Hepatocyte (in vitro differentiated cells): Measurements from ENCODE around the gene PRPF19. TPM values are rescaled to one million over a fixed set of nuclear protein-coding genes. Genes with fewer than 3 reads are reported as not detected.

Experiments used
- DNase-seq: peaks from one replicate; pipeline ENCODE4 v3.0.0-alpha.2; 2016; ENCODE audit warnings: low spot score
- H2AFZ ChIP-seq: fragments of 200-600 bp; sonication (generic); 2 replicates; pipeline ENCODE4 v1.6.0; 2016; ENCODE audit warnings: antibody characterized with exemption, mild to moderate bottlenecking
- H3K27ac ChIP-seq: fragments of 200-600 bp; sonication (generic); 2 replicates; pipeline ENCODE4 v1.5.1; 2016; ENCODE audit warnings: mild to moderate bottlenecking
- H3K27me3 ChIP-seq: fragments of 200-600 bp; sonication (generic); 2 replicates; pipeline ENCODE4 v1.6.1; 2016
- H3K36me3 ChIP-seq: fragments of 200-600 bp; sonication (generic); replicated peaks from 2 replicates; pipeline ENCODE4 v1.5.1; 2016; ENCODE audit warnings: low read depth; ENCODE audit not compliant: insufficient read depth
- H3K4me1 ChIP-seq: fragments of 200-600 bp; sonication (generic); 2 replicates; pipeline ENCODE4 v1.5.1; 2016; ENCODE audit warnings: mild to moderate bottlenecking, moderate library complexity; ENCODE audit not compliant: insufficient read depth
- H3K4me2 ChIP-seq: fragments of 200-600 bp; sonication (generic); 2 replicates; pipeline ENCODE4 v1.6.0; 2016
- H3K4me3 ChIP-seq: fragments of 200-600 bp; sonication (generic); 2 replicates; pipeline ENCODE4 v1.5.1; 2016; ENCODE audit warnings: mild to moderate bottlenecking
- H3K79me2 ChIP-seq: fragments of 200-600 bp; sonication (generic); 2 replicates; pipeline ENCODE4 v1.6.0; 2017; ENCODE audit warnings: mild to moderate bottlenecking
- H3K9me2 ChIP-seq: fragments of 200-600 bp; sonication (generic); replicated peaks from 2 replicates; pipeline ENCODE4 v1.6.0; 2017; ENCODE audit warnings: mild to moderate bottlenecking; ENCODE audit not compliant: insufficient read depth
- H3K9me3 ChIP-seq: fragments of 200-600 bp; sonication (generic); 2 replicates; pipeline ENCODE4 v1.5.1; 2016; ENCODE audit warnings: low read depth, mild to moderate bottlenecking
- H4K20me1 ChIP-seq: fragments of 200-600 bp; sonication (generic); 2 replicates; pipeline ENCODE4 v1.6.0; 2016; ENCODE audit warnings: mild to moderate bottlenecking; ENCODE audit not compliant: insufficient read depth, poor library complexity, severe bottlenecking
- EZH2 ChIP-seq: fragments of 200-600 bp; sonication (generic); IDR thresholded peaks from 2 replicates; pipeline ENCODE4 v1.6.1; 2016; ENCODE audit warnings: antibody characterized with exemption, mild to moderate bottlenecking, borderline replicate concordance
- EZH2phosphoT487 ChIP-seq: fragments of 200-600 bp; sonication (generic); IDR thresholded peaks from one replicate; pipeline ENCODE4 v1.6.1; 2018; ENCODE audit warnings: antibody characterized with exemption, mild to moderate bottlenecking, low read depth, moderate library complexity; ENCODE audit not compliant: unreplicated experiment, severe bottlenecking
- WGBS: methylation state at CpG from one replicate; pipeline ENCODE4 v1.1.6; 2016; ENCODE audit warnings: low lambda C conversion rate; ENCODE audit errors: missing lambda C conversion rate; 5-methylcytosine and 5-hydroxymethylcytosine counted together
- polyA plus RNA-seq: library from polyadenylated mRNA; unstranded; fragments of >200 nt; fragmentation: Nextera tagmentation; extraction: Ambion mirVana; gene quantifications from 2 replicates; pipeline ENCODE4 v1.2.1, GENCODE V29; 2016
- total RNA-seq: library from RNA; depleted of rRNA; stranded (reverse); fragments of >200 nt; gene quantifications from 2 replicates; pipeline ENCODE4 v1.2.3, GENCODE V29; 2014
- TF ChIP-seq, protein P1 (sequence below): fragments of 200-600 bp; sonication (generic); IDR thresholded peaks from 2 replicates; pipeline ENCODE4 v1.5.1; 2016; ENCODE audit warnings: antibody characterized with exemption, mild to moderate bottlenecking; ENCODE audit not compliant: poor library complexity

The PRPF19 gene
- total and polyA plus RNA-seq, 2 experiments from 2014 or later: 19.3 to 53.8 TPM

DNA sequence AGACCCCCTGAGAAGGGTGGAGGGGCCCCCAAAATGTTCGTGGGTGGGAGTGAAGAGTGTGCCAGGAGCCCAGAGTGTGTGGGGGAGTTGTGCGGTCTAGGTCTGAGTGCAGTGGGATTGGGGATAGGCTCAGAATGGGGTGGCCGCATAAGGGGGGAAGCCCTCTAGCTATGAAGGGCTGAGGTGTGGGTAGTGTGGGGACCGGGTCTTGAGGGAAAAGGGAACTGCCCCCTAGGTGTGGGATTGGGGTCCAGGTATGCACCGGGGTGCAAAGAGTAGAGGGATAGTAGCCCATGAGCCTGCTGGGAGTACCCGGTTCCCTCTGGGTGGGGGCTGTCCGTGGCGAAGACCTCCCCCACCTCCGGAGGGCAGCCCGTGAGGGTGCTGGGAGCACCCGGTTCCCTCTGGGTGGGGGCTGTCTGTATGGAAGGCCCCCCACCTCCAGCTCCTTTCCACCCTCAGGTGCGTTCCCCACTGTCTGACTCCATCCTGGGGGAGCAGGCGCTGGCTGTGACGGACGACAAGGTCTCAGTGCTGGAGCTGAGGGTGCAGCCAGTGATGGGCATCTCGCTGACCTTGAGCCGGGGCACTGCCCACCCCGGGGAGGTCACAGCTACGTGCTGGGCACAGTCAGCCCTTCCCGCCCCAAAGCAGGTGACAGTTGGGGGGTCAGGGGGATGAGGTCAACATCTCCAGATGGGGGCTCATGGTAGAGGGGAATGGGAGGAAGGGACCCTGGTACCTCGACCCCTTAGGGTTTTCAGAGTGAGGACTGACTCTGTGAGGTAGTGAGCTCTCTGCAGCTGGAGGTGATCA is 28.6 kb upstream of the PRPF19 start:
- H3K36me3 ChIP-seq: no peaks in the 10 kb centered on the region
- TF ChIP-seq, protein P1, sequence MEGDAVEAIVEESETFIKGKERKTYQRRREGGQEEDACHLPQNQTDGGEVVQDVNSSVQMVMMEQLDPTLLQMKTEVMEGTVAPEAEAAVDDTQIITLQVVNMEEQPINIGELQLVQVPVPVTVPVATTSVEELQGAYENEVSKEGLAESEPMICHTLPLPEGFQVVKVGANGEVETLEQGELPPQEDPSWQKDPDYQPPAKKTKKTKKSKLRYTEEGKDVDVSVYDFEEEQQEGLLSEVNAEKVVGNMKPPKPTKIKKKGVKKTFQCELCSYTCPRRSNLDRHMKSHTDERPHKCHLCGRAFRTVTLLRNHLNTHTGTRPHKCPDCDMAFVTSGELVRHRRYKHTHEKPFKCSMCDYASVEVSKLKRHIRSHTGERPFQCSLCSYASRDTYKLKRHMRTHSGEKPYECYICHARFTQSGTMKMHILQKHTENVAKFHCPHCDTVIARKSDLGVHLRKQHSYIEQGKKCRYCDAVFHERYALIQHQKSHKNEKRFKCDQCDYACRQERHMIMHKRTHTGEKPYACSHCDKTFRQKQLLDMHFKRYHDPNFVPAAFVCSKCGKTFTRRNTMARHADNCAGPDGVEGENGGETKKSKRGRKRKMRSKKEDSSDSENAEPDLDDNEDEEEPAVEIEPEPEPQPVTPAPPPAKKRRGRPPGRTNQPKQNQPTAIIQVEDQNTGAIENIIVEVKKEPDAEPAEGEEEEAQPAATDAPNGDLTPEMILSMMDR: no peak
- TF ChIP-seq EZH2 (no peak), EZH2phosphoT487 (no peak)

DNA sequence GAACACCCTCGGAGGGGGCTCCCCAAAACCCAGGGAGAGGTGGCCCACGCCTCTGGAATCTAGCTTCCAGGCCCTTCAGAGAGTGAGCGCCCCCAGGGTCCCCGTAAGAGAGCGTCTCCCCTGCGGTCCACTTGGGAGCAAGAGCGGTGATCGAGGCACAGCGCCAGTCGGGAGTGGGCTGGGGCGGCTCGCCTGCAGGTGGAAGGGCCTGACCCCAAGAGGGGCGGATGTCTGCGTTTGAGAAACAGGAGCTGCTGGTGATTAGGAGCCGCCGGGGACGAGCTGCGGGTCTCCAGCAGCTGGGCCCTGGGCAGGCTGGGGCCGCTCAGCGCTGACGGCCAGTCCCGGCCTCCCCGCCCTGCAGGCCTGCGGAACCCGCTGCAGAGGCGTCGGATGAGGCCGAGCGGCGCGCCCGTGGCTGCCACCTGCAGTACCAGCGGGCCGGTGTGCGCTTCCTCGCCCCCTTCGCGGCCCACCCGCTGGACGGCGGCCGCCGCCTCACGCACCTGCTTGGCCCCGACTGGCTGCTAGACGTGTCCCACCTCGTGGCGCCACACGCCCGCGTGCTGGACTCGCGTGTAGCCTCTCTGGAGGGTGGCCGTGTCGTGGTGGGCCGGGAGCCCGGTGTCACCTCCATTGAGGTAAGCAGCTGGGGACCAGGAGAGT is 27.9 kb upstream of the PRPF19 start:
- Histone ChIP-seq H3K9me2 (no peaks in the 10 kb centered on the region), H3K4me1 (no peaks in the 10 kb centered on the region), H3K27ac (no peak overlapping the region), H3K79me2 (no peaks in the 10 kb centered on the region), H3K4me2 (no peak overlapping the region), H4K20me1 (no peaks in the 10 kb centered on the region), H3K9me3 (no peaks in the 10 kb centered on the region), H3K27me3 (no peaks in the 10 kb centered on the region), H3K4me3 (no peak overlapping the region), H2AFZ (no peak overlapping the region), H3K36me3 (no peaks in the 10 kb centered on the region)
- no peak for TF ChIP-seq EZH2
- TF ChIP-seq, protein P1: no peak
- no peak for TF ChIP-seq EZH2phosphoT487
- WGBS: 97% methylated on average over 45 of the region's 57 CpGs
- DNase-seq: no peak

More for the DNA sequence above, 28.6 kb upstream of the PRPF19 start:
- Histone ChIP-seq H3K4me1 (no peaks in the 10 kb centered on the region), H3K4me2 (no peak overlapping the region), H3K9me2 (no peaks in the 10 kb centered on the region), H3K27ac (no peak overlapping the region), H3K9me3 (no peaks in the 10 kb centered on the region), H3K4me3 (no peak overlapping the region), H3K79me2 (no peaks in the 10 kb centered on the region), H3K27me3 (no peaks in the 10 kb centered on the region), H2AFZ (no peak overlapping the region), H4K20me1 (no peaks in the 10 kb centered on the region)
- 97% methylated on average over 19 of the region's 21 CpGs for WGBS
- DNase-seq: no peak

DNA sequence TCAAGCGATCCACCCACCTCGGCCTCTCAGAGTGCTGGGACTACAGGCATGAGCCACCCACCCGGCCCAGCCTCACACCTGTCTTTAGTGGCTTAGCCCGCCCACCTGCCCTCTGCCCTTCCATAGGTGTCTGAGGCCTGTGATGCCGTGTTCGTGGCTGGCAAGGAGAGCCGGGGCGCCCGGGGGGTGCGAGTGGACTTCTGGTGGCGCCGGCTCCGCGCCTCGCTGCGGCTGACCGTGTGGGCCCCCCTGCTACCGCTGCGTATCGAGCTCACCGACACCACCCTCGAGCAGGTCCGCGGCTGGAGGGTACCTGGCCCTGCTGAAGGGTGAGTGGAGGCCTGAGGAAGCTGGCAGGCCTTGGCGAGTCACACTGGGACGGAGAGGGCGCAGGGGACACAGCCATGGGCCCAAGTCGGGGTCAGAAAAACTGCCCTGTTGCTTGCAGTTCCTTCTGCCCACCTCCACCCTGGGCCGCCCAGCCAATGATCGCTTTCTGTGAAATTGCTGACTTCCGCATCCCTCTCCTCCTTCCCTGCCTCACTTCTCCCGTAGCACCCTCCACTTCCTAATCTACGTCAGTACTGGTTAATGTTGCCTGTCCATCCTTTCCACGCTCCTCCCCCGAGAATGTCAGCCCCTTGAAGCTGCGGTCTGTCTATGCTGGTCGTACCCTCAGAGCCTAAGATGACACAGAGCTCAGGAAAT is 27.2 kb upstream of the PRPF19 start:
- H3K27me3 ChIP-seq: no peaks in the 10 kb centered on the region
- no peak overlapping the region for H3K4me3 ChIP-seq
- H2AFZ ChIP-seq: no peak overlapping the region
- no peaks in the 10 kb centered on the region for H3K9me3 ChIP-seq
- no peaks in the 10 kb centered on the region for H3K4me1 ChIP-seq
- no peaks in the 10 kb centered on the region for H3K79me2 ChIP-seq
- TF ChIP-seq EZH2 (no peak), EZH2phosphoT487 (no peak)
- TF ChIP-seq, protein P1: no peak
- H4K20me1 ChIP-seq: no peaks in the 10 kb centered on the region
- no peaks in the 10 kb centered on the region for H3K9me2 ChIP-seq
- H3K27ac ChIP-seq: no peak overlapping the region
- 97% methylated on average over 37 of the region's 37 CpGs for WGBS
- no peak for DNase-seq
- H3K4me2 ChIP-seq: no peak overlapping the region
- H3K36me3 ChIP-seq: no peaks in the 10 kb centered on the region
